Measurements from ENCODE around the gene SOBP.

- no peak for TF ChIP-seq ZFX (IDR thresholded peaks at IDR 0.05; ENCODE audit: borderline replicate concordance)
- TF ChIP-seq, protein P1, sequence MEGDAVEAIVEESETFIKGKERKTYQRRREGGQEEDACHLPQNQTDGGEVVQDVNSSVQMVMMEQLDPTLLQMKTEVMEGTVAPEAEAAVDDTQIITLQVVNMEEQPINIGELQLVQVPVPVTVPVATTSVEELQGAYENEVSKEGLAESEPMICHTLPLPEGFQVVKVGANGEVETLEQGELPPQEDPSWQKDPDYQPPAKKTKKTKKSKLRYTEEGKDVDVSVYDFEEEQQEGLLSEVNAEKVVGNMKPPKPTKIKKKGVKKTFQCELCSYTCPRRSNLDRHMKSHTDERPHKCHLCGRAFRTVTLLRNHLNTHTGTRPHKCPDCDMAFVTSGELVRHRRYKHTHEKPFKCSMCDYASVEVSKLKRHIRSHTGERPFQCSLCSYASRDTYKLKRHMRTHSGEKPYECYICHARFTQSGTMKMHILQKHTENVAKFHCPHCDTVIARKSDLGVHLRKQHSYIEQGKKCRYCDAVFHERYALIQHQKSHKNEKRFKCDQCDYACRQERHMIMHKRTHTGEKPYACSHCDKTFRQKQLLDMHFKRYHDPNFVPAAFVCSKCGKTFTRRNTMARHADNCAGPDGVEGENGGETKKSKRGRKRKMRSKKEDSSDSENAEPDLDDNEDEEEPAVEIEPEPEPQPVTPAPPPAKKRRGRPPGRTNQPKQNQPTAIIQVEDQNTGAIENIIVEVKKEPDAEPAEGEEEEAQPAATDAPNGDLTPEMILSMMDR (IDR thresholded peaks at IDR 0.05): no peak
Observed at GRCh38 chr6:107655864-107656263, 165.9 kb downstream of the SOBP start.

All from 22Rv1 (cell line).